ENCODE data around the gene NANOS2.

NANOS2 gene

DNA sequence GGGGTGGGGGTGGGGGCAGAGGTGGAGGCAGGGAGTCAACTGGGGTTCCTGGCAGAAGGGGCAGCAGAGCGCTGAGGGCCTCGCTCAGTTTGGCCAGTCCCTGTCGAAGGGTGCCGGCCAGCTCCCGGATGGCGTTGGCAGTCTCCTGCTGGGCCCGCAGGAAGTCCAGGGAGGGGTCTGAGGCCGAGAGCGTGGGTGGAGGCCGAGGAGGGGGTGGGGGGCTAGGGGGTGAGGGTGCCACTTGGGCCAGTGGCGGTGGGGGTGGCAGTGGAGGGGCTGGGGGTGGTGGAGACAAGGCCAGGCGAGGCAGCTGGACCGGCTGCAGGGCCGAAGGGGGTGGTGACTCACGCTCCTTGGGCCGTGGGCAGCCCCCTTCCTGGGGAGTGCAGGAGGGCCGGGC, 23.7 kb downstream of the NANOS2 start:
- no peak for DNase-seq

GRCh38 chr19:45889210-45889885, 25.2 kb downstream of the NANOS2 start:
- no peak for DNase-seq

- DNase-seq = no peak
These were observed 27.3 kb downstream of the NANOS2 start for GRCh38 chr19:45887200-45887710.

- peak; percentile 83 for DNase-seq
These were observed 28.0 kb downstream of the NANOS2 start for GRCh38 chr19:45886427-45887199.

DNA sequence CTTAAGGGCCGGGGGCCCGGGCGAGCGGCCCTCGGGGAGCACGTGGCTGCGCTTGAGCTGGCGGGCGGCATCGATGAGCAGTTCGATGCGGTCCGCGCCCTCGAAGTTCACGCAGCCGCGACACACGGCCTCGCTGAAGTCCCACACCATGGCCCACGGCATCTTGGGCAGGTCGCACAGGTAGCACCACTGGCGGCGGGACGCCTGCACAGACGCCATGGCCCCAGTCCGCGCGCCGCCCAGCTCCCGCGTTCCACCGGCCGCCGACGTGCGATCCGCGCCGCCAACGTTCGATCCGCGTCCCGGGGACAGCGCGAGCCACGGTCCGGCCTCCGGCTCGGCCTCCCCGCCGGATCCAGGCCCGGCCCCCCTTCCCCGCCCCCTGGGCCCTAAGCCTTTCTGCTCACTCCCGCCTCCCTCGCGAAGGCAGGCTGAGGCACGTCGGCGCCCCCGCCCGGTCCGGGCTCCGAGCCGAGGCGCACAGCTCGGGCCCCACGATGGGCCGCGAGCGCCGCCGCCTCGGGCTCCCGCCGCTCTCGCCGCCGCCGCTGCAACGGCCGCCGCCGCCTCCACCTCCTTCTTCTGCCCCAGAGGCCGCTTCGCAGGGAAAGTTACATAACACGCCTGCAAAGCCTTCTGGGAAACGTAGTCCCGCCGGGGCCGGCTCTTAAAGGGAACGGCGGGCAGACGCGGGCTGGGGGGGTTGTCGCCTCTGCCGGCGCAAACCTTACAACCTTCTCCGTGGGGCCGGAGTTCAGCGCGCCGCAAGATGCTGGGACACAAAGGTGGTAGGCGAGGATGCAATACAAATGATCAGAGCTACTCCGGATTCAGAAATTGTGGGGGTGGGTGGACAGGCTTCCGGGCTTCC, 28.8 kb downstream of the NANOS2 start, which contains the start of gene IRF2BP1:
IRF2BP1 (minus strand) TSS at position 586 of the 871 bp plus-strand sequence; CDS start at position 219, 367 bp downstream.
- peak; percentile 83 for DNase-seq

DNA sequence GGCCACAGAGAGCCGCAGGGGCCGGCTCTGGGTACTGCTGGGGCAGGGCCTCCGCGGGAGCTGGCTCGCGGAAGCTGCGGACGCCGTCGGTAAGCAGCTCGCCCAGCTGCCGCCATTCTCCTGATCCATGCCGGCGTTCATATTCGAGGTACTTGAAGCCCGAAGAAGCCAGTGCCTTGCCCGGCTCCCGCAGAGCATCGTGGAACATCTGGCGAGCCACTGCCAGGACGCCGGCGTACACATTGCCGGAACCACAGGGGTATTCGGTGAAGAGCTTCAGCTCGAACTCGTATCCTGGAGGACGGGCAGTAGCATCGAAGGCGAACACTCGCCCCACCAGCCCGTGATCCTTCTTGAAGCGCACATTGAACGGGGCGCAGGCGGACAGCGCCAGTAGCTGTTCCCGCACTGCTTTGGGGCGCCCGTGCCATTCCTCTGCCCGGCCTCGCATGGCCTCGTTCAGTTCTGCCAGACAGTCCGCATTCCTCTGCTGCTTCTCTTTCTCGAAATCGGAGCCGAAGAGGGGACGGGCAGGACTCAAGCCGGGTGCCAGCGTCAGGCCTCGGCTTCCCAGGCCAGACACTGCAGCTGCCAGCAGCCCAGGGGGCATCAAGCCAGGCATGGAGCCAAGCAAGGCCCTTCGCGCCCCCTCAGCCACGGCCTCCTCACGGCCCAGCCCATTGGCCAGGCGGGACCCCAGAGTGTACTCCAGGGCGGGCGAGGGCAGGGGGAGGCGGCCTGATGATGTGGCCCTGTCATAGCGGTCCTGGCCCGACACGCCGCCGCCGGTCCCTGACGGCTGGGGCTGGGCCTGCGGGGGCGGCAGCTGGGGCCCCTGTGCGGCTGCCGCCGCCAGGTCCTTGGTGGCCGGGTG, 29.7 kb downstream of the NANOS2 start:
- no peak for DNase-seq

GRCh38 chr19:45883881-45884681, 30.5 kb downstream of the NANOS2 start:
- DNase-seq = no peak

DNA sequence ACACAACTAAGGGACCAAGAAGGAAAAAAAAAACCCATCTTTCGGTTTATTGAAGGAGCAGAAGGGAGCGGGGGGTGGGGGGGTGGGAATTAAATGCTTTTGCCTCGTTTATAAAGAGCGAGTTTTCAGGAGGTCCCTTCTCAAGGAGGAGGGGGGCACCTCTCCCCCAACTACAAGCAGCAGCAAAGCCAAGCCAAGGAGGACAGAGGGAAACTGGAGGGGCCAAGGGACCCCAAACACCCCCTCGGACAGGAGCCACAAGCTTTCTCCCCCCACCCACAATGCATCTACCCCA, 31.0 kb downstream of the NANOS2 start:
- no peak for DNase-seq

GRCh38 chr19:45882652-45883585, 31.7 kb downstream of the NANOS2 start:
- DNase-seq = peak; percentile 80

DNA sequence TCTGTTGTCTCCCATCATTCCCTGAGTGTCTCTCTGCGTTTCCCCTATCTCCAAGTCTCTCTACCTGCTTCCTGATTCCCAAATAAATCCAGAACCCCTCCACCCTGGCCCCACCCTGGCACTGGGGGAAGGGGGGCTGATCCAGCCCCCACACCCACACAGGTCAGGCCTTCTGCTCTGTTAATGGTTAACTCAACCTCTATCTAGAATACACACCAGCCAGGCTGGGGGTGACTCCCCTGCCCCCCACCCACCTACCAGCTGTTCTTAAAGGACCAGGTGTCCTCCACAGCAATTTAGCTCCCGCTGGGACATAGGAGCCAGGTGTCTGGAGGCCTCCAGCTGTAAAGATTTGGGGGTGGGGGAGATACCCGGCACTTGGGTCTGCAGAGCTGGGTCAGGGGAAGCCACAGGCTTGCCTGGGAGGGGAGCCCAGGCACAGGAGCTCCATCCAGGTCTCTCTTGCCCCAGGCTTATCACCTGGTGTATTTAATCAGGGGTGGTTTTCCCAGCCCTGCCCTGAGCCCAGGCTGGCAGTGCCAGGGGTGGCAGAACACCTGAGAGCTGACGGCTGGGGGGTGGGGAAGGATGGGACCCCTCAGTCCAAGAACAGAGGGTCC, 32.6 kb downstream of the NANOS2 start:
- no peak for DNase-seq

DNA sequence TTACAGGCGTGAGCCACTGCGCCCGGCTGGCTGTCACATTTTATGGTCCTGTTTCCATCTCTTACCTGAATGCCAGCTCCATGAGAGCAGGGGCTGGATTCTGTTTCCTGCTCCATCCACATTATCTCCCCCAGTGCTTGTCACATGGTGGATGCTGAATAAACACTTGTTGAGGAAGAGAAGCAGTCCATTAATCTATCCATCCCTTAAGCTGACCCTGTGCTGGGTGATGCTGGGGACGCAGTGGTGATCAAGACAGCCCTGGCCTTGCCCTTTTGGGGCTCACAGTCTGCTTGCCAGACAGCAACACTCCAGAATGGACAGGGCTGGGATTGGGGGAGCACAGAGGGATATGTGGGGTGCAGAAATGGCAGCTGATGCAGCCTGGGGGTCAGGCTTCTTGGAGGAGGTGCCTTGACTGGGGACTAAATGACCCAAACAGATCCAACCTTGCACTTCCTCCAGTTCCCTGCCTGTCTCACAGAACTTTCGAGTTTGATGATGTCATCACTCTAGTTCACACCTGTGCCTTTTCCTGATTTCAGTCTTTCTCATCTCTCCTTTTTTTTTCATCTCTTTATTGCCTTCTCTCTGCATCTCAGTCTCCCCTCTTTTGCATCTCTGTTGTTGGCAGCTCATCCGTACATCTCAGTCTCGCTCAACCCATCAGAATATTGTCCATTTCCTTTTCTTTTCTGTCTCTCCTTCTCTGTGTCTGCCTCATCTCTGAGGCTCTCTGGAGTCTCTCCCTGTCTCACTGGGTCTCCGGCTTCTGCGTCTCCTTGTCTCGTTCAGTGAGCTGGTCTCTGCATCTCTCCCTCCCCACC, 33.3 kb downstream of the NANOS2 start:
- DNase-seq = no peak

- DNase-seq = no peak
These were observed 34.6 kb downstream of the NANOS2 start for GRCh38 chr19:45879971-45880370.

DNA sequence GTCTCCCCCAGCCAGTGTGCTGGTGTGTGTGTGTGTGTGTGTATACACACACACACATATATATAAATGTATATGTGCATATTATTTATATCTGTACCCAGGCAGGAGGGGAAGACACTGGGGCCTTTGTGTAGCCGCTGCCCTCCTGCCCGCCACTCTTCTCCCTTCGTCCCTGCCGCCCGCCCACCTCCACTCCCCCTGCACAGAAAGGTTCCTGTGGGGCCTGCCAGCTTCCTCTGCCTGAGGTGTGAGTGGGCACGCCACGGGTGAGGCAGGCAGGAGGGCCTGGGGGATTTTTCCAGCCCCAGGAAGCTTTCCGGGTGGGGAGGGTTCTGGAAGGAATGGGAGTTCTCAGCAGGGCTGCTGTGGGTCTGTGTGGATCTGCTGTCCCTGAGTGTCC, 35.5 kb downstream of the NANOS2 start:
- DNase-seq = no peak

DNA sequence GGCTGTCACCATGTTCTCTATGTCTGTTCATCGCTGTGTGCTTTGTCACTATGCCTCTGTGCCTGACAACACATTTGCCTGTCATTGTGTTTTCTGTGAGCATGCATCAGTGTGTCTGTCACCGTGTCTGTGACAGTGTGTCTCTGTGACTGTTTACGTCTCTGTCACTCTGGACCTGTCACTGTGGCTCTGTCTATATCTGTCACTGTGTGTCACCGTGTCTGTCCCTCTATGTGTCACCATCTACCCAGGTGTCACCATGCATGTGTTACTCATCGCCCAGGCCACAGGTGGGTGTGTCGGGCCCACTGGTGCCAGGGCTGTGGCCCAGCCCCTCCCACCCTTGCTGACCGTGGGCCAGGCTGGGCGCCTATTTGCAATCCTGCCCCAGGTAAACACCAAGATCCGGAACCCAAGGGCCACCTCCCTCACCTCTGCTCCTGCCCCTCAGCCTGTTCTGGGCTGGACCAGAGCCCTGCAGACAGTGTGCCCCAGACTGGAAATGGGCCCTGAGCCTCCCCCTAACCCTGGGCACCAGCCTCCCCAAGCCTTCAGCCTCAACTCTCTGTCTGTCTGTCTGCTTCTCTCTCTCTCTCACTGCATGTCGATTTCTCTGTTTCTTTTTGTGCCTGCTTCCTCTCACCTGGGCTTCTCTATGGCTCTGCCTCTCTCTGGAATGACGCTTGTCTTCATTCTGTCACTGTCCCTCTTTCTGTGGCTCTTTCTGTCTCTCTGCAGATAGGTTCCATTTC, 36.4 kb downstream of the NANOS2 start:
- DNase-seq = no peak

DNA sequence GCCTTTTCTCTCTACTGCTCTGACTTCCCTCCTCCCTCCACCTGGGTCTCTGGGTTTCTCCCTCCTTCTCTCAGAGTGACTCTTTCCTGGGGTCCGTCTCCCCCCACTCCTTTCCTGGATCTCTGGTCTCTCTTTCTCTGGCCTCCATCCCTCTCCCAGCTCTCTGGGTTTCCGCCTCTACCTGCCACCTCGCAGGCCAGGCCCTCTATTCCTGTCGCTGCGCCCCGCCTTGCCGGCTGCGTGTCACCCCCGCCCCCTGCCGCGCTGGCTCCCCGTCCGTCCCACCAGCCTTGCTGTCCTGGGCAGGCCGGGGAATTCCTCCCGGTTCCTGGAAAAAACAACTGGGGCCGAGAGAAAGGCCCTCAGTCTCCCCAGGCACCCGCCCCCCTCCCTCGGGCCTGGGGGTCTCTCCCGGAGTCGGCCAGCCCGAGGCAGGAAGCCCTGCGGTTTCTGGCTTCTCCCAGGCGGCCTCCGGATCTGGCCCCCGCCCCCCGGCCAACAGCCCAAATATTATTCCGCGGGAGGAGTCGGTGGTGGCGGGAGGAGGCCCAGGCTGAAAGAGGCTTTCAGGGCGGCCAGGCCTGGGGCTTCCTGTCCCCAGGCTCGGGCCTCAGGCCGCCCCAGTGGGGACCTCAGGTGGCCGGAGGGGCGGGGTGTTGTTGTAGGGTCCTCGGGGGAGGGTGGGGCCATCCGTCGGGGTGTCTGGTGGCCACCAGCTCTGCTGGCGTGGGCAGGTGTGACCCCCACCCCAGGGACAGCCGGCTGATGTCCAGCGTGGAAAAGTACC, 38.0 kb downstream of the NANOS2 start:
- peak; percentile 65 for DNase-seq

DNA sequence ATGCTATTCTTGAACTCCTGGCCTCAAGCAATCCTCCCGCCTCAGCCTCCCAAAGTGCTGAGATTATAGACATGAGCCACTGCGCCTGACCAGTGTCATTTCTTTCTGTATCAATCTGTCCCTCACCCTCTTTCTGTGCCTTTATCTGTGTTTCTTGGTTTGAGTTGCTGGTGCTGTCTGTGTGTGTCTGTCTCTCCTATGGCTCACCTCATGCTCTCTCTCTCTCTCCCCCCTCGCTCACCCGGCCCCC, 38.5 kb downstream of the NANOS2 start:
- DNase-seq = no peak

- DNase-seq = no peak
These were observed 40.0 kb downstream of the NANOS2 start for GRCh38 chr19:45874620-45874966.
